Measurements from ENCODE around the gene TNS3.

DNA sequence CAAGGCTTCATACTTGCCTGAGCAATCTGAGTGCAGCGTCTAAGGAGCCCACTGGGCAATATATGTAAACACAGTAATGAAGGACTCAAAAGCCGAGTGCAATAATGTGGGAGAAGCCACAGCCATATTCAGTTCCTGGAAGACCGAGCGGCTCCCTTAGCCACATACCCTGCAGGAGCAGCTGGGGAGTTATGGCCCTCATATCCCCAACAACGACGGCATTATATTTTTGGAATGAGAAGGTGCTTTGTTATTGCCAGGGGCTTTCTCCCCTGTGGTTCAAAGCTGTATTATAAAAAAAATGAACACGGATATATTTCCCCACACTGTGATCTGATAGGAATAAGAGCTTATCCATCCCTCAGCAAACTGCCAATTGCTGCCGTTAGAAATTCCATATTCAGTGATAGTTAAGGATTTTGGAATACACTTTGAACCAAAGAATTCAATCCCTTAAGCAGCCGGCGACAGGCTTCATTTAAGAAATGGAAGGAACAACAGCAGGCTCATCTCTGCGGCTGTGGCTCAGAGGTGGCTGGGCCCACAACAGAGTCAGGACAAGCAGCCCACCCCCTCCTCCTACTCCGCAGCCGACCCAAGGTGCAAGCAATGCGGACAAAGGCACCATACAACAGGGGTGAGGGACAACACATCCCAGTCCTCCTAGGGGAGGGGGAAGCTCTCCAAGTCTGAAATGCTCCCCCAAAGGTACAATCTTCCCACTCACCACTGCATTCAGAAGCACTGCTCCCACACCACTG is 77.2 kb downstream of the TNS3 start:
- TF ChIP-seq, protein P1, sequence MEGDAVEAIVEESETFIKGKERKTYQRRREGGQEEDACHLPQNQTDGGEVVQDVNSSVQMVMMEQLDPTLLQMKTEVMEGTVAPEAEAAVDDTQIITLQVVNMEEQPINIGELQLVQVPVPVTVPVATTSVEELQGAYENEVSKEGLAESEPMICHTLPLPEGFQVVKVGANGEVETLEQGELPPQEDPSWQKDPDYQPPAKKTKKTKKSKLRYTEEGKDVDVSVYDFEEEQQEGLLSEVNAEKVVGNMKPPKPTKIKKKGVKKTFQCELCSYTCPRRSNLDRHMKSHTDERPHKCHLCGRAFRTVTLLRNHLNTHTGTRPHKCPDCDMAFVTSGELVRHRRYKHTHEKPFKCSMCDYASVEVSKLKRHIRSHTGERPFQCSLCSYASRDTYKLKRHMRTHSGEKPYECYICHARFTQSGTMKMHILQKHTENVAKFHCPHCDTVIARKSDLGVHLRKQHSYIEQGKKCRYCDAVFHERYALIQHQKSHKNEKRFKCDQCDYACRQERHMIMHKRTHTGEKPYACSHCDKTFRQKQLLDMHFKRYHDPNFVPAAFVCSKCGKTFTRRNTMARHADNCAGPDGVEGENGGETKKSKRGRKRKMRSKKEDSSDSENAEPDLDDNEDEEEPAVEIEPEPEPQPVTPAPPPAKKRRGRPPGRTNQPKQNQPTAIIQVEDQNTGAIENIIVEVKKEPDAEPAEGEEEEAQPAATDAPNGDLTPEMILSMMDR (IDR thresholded peaks at IDR 0.05): no peak
- no peak for TF ChIP-seq EP300 (IDR thresholded peaks at IDR 0.05)
